ENCODE measurements around the gene ZDHHC11.

ZDHHC11 gene

GRCh38 chr5:878125-878524, 27.3 kb upstream of the ZDHHC11 start:
- DNase-seq: no peak

- no peak for DNase-seq
Observed at GRCh38 chr5:876398-877365, 25.9 kb upstream of the ZDHHC11 start.

GRCh38 chr5:875931-876330, 25.1 kb upstream of the ZDHHC11 start:
- DNase-seq: no peak

- DNase-seq: no peak
Observed at GRCh38 chr5:873328-873727, 22.5 kb upstream of the ZDHHC11 start.

DNA sequence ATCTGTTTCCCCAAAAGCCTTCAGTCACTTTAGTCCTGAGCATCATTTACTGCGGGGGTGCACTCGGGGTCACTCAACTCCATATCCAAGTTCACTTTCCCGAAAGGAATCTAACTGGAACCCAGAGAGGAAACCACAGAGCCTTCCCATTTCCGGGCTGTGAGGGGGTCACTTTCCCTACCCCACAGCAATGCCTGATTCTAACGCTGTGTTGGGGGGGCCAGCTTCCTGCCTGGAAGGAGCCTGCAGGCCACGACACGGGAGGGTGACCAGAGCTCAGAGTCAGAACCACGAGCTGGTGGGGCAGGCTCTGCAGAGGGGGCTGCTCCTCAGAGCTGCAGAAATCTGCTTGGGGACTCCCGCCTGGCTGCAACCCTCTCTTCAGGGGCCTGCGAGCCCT, 21.5 kb upstream of the ZDHHC11 start:
- no peak for DNase-seq

DNA sequence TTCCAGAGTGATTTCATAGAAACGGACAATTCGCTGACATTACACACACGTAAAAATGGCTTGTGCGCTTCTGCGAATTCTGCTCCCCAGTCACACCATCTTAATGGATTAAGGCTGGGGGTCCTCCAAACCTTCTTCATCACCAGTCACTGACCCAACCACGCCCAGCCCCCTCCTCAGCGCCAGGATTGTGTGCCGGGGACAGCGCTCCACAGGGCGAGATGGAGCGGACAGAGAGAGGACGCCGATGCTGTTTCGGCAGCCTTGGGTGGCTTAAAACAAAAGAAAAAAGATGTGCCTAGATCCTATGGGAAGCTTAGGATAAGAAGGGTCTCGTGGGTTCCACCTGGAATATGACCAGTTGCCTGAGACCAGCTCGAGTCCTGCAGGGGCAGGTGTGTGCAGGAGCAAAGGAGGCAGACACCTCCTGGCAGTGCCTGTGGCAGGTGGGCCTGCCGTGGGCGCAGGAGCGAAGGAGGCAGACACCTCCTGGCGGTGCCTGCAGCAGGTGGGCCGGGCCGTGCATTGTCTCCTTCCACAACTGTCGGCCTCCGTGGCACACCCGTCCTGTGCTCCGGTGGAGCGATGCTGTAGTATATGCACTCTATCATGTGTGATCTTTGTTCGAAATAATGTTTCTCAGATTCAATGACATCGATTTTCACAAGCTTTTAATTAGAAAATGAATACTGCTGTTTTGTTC, 21.0 kb upstream of the ZDHHC11 start:
- no peak for DNase-seq

- no peak for DNase-seq
Observed at GRCh38 chr5:870956-871355, 20.2 kb upstream of the ZDHHC11 start.

- no peak for DNase-seq
Observed at GRCh38 chr5:868428-869135, 17.8 kb upstream of the ZDHHC11 start.

GRCh38 chr5:867300-867870, 16.6 kb upstream of the ZDHHC11 start:
- DNase-seq: no peak

DNA sequence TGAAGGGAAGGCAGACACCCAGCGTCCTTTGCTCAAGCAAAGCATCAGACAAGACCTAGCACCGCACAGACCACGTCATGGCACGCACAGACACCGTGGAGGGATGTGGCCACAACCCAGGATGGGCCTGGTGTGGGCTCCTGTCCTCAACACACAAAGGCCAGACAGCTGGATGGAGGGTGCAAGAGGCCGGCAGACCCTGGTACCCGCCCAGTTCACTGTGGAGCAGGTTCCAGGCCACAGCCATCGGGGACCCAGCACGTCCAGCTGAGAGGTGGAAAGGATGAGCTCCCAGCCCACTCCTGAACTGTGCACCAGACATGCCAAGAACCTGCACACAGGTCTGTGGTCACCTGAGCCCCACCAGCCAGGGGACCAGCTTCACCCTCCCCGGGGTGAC, 15.0 kb upstream of the ZDHHC11 start:
- no peak for DNase-seq

GRCh38 chr5:865168-865521, 14.4 kb upstream of the ZDHHC11 start:
- no peak for DNase-seq

DNA sequence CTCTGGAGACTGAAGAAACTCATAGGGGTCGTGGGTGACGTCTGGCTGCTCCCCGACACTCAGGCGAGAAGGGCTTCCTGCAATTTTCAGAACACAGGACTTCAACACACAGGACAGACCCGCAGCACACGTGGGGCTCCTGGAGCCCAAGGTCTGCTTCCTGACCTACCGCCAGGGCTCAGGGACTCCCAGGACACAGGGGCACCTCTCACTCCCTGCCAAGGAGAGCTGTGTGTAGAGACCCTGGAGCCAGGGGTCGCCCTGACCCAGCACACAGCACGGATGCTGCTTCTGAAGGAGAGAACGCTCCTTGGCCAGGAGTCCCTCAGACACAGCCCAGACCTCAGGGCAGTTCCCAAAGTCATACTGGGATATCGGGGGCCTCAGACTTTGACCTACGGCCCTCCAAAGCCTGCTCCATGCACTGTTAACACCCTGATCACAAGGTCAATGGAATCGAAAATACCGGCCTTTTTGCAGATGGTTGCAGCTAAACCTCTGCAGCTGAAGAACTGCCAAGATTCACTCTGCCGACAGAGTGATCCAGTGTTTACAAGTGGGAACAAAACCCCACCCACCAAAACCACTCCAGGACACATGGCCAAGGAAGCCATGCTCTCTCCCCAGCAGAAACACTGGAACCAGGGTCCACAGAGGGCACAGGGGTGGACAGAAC, 13.8 kb upstream of the ZDHHC11 start:
- no peak for DNase-seq

DNA sequence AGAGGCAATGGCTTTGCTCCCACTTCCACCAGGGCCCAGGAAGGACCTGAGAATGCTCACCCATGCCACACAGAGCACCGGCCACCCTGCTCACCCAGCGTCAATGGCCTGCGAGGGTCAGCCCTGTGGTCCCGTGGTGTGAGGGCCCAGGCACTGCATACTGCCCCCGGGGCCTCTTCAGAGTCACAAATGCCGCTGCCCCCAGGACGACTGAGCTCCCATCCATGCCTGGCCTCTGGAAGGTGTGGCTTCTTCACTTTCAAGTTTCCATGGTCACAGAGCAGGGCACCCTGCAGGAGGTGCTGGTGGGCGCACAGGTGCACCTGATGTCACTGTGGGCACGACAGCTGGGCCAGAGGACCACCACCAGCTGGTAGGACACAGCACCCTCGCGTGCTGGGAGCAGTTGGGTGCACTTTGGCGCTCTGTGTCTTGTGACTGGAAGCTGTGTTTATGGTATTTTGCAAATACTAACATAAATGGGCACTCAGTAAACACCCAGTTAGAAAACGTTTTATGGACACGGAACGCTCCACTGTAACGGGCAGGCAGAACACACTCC, 12.5 kb upstream of the ZDHHC11 start:
- DNase-seq: no peak

DNA sequence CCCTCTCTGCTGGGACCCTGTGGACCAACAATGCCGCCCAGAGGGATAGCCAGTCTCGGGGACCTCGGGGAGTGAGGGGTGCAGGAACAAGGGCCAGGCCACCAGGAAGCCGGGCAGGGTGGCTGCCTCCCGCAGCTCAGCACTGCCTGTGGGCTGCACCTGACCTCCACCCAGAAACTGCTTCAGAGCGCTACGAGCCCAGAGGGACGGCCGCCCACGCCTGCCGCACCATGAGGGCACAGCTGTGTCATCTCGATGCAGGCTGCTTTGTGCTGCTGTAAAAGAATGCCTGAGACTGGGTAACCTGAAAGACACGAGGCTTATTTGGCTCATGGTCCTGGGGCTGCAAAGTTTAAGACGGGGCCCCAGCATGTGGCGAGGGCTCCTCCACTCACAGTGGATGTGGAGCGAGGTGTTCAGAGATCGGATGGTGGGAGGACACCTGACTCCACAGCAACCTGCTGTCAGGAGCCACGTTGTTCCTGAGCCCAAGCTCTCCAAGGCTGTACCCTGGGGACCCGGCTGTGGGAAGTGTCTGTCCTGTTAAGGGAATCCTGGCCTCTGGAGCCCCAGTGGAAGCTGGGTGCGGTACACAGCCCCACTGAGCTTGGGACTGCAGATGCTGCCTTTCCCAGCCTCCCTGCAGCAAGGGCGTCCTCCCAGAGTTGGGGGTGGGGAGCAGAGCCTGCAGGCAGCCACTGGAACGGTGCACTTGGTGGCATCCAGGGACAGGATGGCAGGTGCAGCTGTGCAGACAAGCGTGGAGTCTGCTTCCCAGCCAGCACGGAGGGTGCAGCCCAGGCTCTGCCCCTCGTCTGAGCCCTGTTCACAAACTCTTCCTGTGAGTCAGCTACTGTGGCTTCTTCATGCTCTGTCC, 11.8 kb upstream of the ZDHHC11 start:
- no peak for DNase-seq

GRCh38 chr5:861442-862366, 10.9 kb upstream of the ZDHHC11 start:
- DNase-seq: no peak

DNA sequence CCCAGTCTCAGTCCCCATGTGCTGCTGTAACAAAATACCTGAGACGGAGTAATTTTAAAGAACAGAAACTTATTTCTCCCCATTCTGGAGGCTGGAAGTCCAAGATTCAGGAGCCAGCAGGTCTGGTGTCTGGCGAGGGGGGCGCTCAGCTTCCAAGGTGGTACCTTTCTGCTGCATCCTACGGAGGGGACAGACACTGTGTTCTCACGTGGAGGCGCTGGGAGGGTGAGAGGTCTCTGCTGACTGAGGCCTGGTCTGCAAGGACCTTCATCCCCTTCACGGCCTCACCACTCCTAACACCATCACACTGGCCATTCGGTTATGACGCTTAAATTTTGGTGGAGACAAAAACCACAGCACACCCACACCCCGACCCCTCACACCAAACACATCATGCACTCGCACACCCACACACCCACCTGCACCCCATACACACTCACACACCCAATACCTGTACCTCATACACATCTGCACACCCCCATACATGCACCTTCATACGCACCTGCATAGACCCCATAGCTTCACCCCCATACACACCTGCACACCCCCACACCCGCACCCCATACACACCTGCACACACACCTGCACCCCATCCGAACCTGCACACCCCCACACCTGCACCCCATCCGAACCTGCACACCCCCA, 9.8 kb upstream of the ZDHHC11 start:
- DNase-seq: no peak

DNA sequence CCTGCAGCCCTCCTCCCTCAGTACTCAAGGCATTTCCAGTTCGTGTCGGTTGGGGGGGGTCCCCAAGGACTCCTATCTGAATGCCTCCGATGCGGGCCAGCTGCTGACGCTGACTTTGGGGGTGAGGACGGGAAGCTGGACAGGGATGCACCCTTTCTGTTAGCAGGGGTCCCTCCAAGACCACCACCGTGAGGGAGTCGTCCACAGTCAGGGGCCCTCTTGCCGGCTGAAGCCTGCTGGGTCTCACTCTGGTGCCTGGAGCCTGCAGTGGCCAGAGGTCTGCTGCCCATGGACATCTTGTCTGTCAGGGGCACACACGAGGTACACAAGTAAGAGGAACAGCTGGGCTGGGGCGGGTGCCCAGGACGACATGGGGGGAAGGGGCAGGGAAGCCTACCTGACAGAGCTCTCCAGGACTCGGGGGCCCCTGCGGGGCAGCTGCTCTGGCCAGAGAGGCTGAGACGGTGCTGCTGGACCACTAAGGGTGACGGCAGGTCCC, 9.1 kb upstream of the ZDHHC11 start:
- no peak for DNase-seq

DNA sequence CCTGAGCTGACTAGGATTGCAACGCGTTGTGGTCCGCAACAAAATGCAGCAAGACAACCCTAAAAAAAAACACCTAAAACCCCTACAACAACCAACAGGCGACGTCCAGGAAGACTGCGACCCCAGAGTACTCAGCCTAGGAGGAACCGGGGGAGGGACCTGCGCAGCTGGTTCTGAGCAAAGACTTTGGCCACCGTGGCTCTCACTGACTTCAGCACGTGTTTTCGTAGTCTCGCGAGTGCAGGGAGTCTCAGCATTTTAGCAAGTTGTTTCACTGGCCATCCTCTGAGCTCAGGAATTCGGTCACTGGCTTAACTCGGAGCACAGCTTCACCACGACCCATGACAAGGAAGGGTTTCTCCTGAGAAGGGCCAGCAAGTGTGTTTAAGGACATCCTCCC, 8.6 kb upstream of the ZDHHC11 start:
- no peak for DNase-seq

DNA sequence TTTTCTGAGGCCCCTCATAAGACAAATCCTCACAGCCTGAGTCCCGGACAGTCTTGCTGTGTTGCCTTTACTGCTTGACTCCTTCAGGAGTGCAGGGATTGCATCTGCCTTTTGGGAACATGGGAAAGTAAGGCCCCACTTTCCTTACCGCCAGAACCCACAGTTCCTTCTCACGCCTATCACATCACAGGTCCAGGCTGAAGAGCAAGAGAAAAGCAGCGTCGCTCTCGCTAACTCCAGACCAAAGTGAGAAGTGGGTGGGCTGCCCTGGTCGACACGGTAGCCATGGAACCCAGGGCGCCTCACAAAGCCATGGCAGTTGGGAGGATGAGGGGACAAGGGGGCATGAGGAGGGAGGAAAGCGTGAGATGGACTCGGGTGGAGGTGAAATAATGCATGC, 7.9 kb upstream of the ZDHHC11 start:
- DNase-seq: no peak

Measured in stimulated activated CD4-positive, alpha-beta T cell treated with anti-CD3 and anti-CD28 coated beads, Interleukin-1b, Interleukin-23, amount 100 ng/mL, for 48 hours (primary cell).